NCI-H2227 treated with DMSO at 0.1 percent for 48 hours (cell line): ENCODE measurements around the gene ZNF580.

Experiments
- DNase-seq: peaks from one replicate; lab custom pipeline; 2025; lab: John Stamatoyannopoulos, UW

The ZNF580 gene

GRCh38 chr19:55647732-55648584 is 7.2 kb downstream of the ZNF580 start, which contains the start of gene CCDC106:
TSS of gene CCDC106 (plus strand) at chr19:55648212. CDS start at chr19:55649047, 835 bp downstream.
- DNase-seq, result peak; percentile 91

GRCh38 chr19:55648585-55649267 is 7.9 kb downstream of the ZNF580 start:
- no peak for DNase-seq

DNA sequence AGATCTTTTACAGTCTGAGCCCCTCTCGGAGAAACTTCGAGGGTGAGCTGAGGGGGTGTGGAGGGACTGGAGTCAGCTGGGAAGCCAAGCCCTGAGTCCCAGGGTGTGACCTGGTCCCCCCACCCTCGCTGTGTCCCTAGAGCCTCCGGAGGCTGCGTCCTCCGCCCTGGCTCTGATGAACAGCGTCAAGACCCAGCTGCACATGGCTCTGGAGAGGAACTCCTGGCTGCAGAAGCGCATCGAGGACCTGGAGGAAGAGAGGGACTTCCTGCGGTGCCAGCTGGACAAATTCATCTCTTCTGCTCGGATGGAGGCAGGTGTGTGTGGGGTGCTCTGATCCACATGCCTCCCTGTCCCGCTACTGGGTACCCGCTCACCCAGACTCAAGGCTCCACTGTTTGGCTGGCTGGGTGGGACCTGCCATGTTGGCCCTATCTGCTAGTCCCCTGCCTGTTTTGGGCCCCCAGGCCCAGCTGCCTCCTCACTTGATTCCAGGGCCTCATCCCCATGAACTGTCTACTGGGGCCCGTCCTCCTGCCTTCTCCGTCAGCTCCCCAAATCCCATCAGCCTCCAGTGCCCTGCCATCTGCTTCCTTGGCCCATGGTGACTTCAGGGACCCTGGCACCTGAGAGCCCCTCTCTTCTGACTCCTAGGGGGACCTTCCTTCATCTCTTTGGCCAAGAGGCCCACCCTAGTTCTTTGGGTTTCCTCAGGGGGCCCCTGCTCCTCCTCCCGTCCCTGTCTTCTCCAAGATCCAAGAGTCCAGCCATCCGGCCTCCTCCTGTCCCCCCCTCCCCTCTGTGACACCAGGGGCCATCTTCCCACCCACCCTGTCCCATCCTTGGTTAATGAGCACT is 8.7 kb downstream of the ZNF580 start:
- no peak for DNase-seq

DNA sequence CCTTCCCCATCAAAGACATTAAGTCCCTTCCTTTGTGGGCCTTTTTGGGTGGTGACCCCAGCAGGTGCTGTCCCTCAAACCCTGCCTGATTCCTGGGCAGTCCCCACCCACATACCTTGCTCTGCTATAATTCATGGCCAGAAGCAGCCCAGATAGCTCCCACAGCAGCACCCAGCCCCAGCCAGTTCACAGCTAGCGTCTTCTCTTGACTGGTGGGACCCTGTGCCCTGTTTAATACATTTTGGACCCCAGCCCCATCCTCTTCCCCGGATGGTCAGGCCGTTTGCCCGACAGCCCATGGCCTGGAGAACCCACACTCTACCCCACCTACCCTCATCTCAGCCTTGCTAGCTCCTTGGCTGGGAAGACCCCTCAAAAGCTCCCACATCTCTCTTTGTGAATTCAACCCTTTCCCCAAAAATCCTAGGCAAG is 9.3 kb downstream of the ZNF580 start:
- no peak for DNase-seq

DNA sequence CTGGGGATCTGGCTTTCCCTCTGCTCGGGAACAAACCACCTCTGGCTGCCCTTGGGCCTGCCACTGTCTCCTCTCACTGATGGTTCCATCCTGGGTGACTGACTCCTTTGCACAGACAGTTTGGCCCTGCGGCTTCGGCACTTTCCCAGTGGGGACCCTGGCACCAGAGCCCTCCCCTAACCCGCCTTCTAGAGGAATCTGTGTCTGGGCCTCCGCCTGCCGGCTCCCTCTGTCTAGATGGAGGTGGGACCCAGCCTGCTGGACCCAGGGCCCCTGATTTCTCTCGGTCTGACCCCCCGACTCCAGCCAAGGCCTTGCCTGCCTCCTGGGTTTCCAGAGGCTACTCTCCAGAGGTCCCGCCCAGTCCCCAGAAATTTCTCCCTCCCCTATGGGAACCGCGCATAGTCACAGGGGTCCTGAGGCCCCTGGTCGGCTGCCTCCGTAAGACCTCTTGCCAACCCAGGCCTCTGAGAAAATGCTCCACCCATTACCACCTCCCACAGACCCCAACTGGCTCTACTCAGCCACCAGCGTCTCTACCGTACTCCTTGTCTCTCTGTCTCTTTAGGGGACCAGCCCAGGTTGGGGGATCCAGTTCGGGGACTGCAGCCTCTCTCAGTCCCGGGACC is 9.9 kb downstream of the ZNF580 start:
- no peak for DNase-seq

GRCh38 chr19:55651236-55651635 is 10.4 kb downstream of the ZNF580 start:
- no peak for DNase-seq

DNA sequence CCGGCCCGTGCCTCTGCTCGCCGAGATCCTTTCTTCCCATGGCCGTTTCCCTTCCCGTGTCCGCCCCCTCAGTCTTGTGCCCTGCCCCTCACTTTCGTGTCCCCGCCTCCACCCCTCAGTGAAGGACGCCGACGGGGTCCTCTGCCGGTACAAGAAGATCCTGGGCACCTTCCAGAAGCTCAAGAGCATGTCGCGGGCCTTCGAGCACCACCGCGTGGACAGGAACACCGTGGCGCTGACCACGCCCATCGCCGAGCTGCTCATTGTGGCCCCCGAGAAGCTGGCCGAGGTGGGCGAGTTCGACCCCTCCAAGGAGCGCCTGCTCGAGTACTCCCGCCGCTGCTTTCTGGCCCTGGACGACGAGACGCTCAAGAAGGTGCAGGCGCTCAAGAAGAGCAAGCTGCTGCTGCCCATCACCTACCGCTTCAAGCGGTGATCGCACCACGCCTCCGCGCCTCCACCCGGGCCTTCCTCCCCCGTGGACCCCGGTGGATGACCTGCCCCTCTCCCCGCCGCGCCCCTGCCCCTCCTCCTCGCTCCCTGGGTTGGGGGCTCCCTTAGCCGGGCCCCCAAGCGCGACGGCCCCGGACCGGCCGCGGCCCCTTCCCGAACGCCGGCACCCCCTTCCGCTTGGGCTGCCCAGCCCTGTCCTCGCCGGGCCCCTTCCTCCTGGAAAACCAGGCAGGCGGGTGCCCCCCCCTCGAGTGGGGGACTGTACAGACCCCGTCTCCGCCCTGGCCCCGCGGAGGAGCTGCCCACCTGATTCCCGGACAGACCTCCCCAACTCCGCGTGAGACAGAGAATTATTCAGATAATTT is 11.7 kb downstream of the ZNF580 start:
- no peak for DNase-seq

DNA sequence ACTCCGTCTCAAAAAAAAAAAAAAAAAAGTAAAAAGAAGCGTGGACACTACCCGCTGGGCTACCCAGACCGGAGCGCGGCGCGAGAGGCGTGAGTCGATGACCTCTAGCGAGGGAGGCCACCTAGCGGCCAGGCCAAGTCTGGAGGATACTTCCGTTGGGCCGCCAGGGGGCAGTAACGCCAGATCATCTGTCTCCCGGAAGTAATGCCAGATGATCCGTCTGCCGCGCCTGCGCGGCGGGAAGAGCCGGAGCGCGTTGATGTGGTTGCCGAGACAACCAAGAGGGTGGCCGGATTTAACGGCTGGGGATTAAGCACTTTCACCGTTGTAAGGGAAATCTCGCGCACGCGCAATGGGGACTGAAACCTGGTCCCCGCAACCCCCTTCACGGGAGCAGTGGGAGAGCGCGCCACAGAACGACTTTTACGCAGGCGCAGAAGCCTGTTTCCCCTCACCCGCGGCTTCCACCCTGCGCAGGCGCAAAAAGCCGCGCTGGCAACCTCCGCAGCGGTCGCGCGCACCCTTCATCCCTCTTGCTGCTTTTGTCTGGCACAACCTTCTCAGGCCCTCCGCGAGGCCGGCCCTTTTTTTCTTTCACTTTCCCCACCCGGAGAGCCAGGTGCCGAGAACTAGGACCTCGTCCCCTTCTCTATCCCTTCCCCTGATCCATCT is 13.0 kb downstream of the ZNF580 start:
- peak; percentile 100 for DNase-seq

- peak; percentile 100 for DNase-seq
Observed at GRCh38 chr19:55654323-55654867, 13.6 kb downstream of the ZNF580 start.

GRCh38 chr19:55654868-55655647 is 14.3 kb downstream of the ZNF580 start, which contains the start of gene U2AF2:
TSS of gene U2AF2 (plus strand) at chr19:55655035. CDS start at chr19:55655105, 70 bp downstream.
- DNase-seq, result peak; percentile 94

GRCh38 chr19:55655648-55656040 is 14.8 kb downstream of the ZNF580 start:
- no peak for DNase-seq

GRCh38 chr19:55656552-55656951 is 15.8 kb downstream of the ZNF580 start:
- DNase-seq, result no peak

DNA sequence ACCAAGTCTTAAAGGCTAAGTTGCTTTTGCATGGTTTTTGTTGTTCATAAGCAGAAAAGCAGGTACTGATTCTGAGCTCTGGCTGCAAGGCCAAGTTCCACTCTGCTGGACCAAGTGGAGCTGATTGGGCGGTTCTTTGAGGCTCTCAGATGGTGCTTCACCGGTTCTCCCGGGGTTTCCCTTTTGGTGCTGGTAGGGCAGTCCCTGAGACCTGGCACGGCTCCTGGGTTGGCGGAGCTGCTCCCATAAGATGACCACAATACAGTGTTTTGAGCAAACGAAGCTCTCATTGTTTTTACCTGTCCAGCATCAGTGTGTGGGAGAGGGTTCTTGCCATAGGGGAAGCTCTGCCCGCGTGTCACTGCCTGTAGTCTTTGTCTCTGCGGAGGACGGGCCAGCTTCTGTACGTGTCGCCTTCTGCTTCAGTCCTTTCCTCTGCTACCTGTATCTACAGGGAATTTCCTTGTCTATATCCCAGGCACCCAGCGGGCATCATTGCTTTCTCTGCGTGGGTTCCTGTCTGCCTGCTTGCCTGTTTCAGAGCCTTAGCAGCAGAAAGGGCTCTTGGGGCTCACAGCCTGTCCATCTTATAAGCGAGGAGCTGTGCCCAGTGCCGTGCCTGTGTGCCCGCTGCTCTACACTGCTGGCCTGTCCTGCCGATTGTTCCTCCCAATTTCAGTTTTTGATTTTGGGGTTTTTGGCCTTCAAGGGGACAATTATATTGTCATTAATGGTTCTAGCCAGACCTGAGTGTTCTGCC is 16.4 kb downstream of the ZNF580 start:
- DNase-seq, result peak; percentile 49

DNA sequence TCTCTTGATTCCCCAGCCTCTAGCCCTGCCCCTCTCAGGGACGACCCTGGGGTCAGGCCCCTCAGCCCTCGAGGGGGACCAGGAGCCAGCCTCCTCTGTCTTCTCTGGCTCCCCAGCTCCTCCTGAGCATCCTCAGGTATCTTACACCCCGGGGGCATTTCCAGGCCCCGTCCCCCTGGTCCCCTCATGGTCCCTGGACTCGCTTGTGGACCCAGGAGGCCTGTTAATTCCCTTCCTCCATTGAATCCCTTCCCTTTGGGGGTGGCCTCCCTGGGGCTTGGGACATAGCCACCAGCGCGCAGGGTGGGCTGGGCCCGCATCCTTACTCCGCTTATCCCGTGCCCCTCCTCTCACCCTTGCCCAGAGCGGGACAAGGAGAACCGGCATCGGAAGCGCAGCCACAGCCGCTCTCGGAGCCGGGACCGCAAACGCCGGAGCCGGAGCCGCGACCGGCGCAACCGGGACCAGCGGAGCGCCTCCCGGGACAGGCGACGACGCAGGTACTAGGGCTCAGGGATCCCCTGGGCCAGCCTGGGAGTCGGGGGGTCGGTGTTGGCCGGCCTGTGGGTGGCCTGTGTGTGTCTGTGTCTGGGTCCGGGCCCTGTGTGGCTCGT is 18.2 kb downstream of the ZNF580 start:
- no peak for DNase-seq

- no peak for DNase-seq
Observed at GRCh38 chr19:55659822-55660221, 19.0 kb downstream of the ZNF580 start.

- DNase-seq, result no peak
Observed at GRCh38 chr19:55660404-55660803, 19.6 kb downstream of the ZNF580 start.

- DNase-seq, result no peak
Observed at GRCh38 chr19:55660991-55661390, 20.2 kb downstream of the ZNF580 start.

DNA sequence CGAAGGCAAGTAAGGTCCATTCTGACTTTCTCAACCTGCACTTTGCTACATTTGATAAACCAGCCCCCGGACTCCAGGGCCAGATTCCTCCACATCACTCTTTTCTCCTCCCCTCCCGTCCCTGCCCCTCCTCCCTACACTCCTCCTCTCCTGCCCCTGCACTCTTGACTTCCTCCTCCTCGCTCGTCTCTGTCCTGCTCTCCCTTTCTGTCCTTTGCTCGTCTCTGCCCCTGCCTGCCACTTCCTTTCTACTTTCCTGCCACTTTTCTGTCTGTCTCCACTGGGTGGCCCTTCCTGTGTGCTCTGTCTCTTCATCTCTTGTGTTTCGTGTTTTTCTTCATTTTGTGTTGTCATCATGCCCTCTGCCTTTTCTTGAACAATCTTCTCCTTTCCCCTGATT is 21.0 kb downstream of the ZNF580 start:
- no peak for DNase-seq
